ENCODE measurements around the gene NEURL1.

The NEURL1 gene

DNA sequence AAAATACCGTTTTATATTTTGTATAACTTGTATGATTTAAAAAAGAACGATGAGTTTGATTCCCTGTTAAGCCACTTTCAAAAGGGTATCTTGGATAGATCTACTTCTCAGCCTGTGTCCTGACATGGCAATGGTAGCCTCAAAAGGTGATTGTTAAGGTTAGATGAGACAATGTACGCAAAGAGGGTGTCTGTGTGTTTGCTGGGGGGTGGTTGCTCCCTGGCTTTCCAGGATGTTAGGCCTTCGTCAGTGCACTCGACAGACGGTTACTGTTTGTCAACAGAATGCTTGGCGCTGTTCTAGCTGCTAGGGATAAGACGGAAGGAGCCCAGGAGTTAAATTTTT is 90.3 kb downstream of the NEURL1 start:
- Histone ChIP-seq H3K36me3 (ENCODE audit: insufficient read depth, low read length) (no peaks in the 10 kb centered on the region), H4K20me1 (ENCODE audit: insufficient read depth, low read length, poor library complexity, severe bottlenecking) (no peaks in the 10 kb centered on the region), H3K9me2 (replicated peaks; ENCODE audit: low read depth, low read length) (no peaks in the 10 kb centered on the region), H3K9ac (ENCODE audit: low read depth, low read length, poor library complexity, severe bottlenecking) (no peak overlapping the region), H3K4me3 (ENCODE audit: low read length, poor library complexity, severe bottlenecking) (no peak overlapping the region), H2AFZ (ENCODE audit: low read length) (no peak overlapping the region), H3F3A (ENCODE audit: low read depth) (no peaks in the 10 kb centered on the region), H3K79me2 (ENCODE audit: insufficient read depth, low read length) (no peaks in the 10 kb centered on the region), H3K27me3 (ENCODE audit: insufficient read depth, low read length, poor library complexity, severe bottlenecking) (no peaks in the 10 kb centered on the region), H3K4me2 (ENCODE audit: low read depth, low read length, poor library complexity, severe bottlenecking) (no peak overlapping the region), H3K9me3 (ENCODE audit: insufficient read depth, low read depth, low read length) (0 out of 2 replicates have a peak, but pooled peaks cover 2% of the 10 kb centered on the region), H3K4me1 (ENCODE audit: insufficient read depth, low read length, poor library complexity, severe bottlenecking) (no peaks in the 10 kb centered on the region)
- TF ChIP-seq, protein P1, sequence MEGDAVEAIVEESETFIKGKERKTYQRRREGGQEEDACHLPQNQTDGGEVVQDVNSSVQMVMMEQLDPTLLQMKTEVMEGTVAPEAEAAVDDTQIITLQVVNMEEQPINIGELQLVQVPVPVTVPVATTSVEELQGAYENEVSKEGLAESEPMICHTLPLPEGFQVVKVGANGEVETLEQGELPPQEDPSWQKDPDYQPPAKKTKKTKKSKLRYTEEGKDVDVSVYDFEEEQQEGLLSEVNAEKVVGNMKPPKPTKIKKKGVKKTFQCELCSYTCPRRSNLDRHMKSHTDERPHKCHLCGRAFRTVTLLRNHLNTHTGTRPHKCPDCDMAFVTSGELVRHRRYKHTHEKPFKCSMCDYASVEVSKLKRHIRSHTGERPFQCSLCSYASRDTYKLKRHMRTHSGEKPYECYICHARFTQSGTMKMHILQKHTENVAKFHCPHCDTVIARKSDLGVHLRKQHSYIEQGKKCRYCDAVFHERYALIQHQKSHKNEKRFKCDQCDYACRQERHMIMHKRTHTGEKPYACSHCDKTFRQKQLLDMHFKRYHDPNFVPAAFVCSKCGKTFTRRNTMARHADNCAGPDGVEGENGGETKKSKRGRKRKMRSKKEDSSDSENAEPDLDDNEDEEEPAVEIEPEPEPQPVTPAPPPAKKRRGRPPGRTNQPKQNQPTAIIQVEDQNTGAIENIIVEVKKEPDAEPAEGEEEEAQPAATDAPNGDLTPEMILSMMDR (conservative IDR thresholded peaks at IDR 0.05; ENCODE audit: low read length): no peak
- TF ChIP-seq EZH2phosphoT487 (IDR thresholded peaks at IDR 0.05; ENCODE audit: borderline replicate concordance): no peak

DNA sequence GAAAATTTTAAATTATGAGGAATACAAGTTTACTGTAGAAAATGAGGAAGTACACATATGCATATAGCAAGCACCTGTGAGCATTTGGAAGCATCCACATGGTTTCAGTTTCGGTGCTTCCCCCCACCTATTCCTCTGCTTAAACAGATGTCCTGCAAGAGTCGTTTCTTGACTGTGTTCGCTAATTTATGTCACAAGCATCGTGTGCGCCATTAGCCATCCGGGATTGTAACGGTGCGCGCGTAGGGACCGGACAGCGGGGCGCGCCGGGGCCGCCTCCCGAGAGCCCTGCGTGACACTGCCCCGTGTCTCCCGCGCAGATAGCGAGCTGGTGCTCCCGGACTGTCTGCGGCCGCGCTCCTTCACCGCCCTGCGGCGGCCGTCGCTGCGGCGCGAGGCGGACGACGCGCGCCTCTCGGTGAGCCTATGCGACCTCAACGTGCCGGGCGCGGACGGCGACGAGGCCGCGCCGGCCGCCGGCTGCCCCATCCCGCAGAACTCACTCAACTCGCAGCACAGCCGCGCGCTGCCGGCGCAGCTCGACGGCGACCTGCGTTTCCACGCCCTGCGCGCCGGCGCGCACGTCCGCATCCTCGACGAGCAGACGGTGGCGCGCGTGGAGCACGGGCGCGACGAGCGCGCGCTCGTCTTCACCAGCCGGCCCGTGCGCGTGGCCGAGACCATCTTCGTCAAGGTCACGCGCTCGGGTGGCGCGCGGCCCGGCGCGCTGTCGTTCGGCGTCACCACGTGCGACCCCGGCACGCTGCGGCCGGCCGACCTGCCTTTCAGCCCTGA is 90.9 kb downstream of the NEURL1 start:
- Histone ChIP-seq H3F3A (ENCODE audit: low read depth) (no peaks in the 10 kb centered on the region), H3K4me3 (ENCODE audit: low read length, poor library complexity, severe bottlenecking) (no peak overlapping the region), H3K9me2 (replicated peaks; ENCODE audit: low read depth, low read length) (no peaks in the 10 kb centered on the region), H3K4me1 (ENCODE audit: insufficient read depth, low read length, poor library complexity, severe bottlenecking) (no peaks in the 10 kb centered on the region), H3K9me3 (ENCODE audit: insufficient read depth, low read depth, low read length) (0 out of 2 replicates have a peak, but pooled peaks cover 2% of the 10 kb centered on the region), H3K9ac (ENCODE audit: low read depth, low read length, poor library complexity, severe bottlenecking) (no peak overlapping the region), H4K20me1 (ENCODE audit: insufficient read depth, low read length, poor library complexity, severe bottlenecking) (no peaks in the 10 kb centered on the region), H3K79me2 (ENCODE audit: insufficient read depth, low read length) (no peaks in the 10 kb centered on the region), H3K36me3 (ENCODE audit: insufficient read depth, low read length) (no peaks in the 10 kb centered on the region), H3K4me2 (ENCODE audit: low read depth, low read length, poor library complexity, severe bottlenecking) (no peak overlapping the region), H2AFZ (ENCODE audit: low read length) (no peak overlapping the region), H3K27me3 (ENCODE audit: insufficient read depth, low read length, poor library complexity, severe bottlenecking) (no peaks in the 10 kb centered on the region)
- TF ChIP-seq, protein P1 (conservative IDR thresholded peaks at IDR 0.05; ENCODE audit: low read length): no peak
- no peak for TF ChIP-seq EZH2phosphoT487 (IDR thresholded peaks at IDR 0.05; ENCODE audit: borderline replicate concordance)

DNA sequence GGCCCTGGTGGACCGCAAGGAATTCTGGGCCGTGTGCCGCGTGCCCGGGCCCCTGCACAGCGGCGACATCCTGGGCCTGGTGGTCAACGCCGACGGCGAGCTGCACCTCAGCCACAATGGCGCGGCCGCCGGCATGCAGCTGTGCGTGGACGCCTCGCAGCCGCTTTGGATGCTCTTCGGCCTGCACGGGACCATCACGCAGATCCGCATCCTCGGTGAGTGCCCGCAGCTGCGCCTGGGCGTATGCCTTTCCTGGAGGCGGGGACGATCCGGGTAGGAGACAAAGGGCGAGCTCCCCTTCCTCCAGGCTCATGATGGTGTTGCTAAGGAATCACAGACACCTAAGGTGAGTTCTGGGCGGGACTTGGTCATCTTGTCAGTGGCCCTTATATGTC is 91.5 kb downstream of the NEURL1 start:
- Histone ChIP-seq H3K9me2 (replicated peaks; ENCODE audit: low read depth, low read length) (no peaks in the 10 kb centered on the region), H3K9ac (ENCODE audit: low read depth, low read length, poor library complexity, severe bottlenecking) (no peak overlapping the region), H3K4me2 (ENCODE audit: low read depth, low read length, poor library complexity, severe bottlenecking) (no peak overlapping the region), H3K4me3 (ENCODE audit: low read length, poor library complexity, severe bottlenecking) (no peak overlapping the region), H3K9me3 (ENCODE audit: insufficient read depth, low read depth, low read length) (0 out of 2 replicates have a peak, but pooled peaks cover 2% of the 10 kb centered on the region), H4K20me1 (ENCODE audit: insufficient read depth, low read length, poor library complexity, severe bottlenecking) (no peaks in the 10 kb centered on the region), H2AFZ (ENCODE audit: low read length) (no peak overlapping the region), H3K36me3 (ENCODE audit: insufficient read depth, low read length) (no peaks in the 10 kb centered on the region), H3K4me1 (ENCODE audit: insufficient read depth, low read length, poor library complexity, severe bottlenecking) (no peaks in the 10 kb centered on the region), H3K79me2 (ENCODE audit: insufficient read depth, low read length) (no peaks in the 10 kb centered on the region), H3K27me3 (ENCODE audit: insufficient read depth, low read length, poor library complexity, severe bottlenecking) (no peaks in the 10 kb centered on the region), H3F3A (ENCODE audit: low read depth) (no peaks in the 10 kb centered on the region)
- TF ChIP-seq, protein P1 (conservative IDR thresholded peaks at IDR 0.05; ENCODE audit: low read length): no peak
- no peak for TF ChIP-seq EZH2phosphoT487 (IDR thresholded peaks at IDR 0.05; ENCODE audit: borderline replicate concordance)
